Measurements from ENCODE around the gene SAMD11. TPM values are rescaled to one million over a fixed set of nuclear protein-coding genes. Genes with fewer than 3 reads are reported as not detected.
A peak's percentile ranks its signal among the peaks of the same experiment; 100 is the strongest.

SAMD11 gene
- total RNA-seq, 4 donors from 2014 or later = 2.2 to 26.9 (median 3.0) TPM; not detected in 1

DNA sequence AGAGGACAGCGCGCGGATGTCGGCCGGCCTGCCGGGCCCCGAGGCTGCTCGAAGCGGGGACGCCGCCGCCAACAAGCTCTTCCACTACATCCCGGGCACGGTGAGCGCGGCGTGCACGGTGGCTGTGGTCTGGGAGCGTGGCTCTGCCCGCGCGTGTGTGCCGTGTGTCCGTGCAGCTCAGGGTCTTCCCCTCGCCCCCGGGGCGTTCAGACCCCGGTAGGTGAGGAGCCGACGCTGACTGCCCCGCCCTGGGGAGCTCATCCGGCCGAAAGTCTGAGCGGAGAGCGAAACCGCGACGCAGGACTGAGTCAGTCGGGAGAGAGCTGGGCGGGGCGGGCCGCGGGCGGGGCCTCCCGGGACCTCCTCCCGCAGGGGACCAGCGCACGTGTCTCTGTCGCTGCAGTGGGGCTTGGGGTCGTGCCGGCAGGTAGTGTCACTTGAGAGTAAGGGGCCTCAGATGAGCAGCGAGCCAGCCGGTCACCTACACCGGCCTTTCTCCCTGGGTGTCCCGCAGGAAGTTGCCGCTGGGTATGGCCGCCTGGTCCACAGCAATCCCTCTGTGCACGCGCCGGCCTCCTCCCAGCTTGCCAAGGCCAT lies 43.1 kb downstream of the SAMD11 start:
- Histone ChIP-seq H3K4me3 (peak overlapping the region; percentile 17 to 69 (median 52)), H3K9me3 (no peaks in the 10 kb centered on the region), H3K4me1 (peaks cover 12 to 16% (median 15%) of the 10 kb centered on the region in 4 donors), H3K36me3 (no peaks in the 10 kb centered on the region), H3K27me3 (peaks cover 35% of the 10 kb centered on the region), H3K27ac (peak overlapping the region; percentile 72 to 78 (median 75))
- in situ Hi-C loops (cut with MboI; ENCODE audit: low pct_ligation_motif_present in 1 of 4, low pct_unique_long_range_greater_than_20kb in 1 of 4, low sequenced_read_pairs in 3 of 4) (no loop called here), intact Hi-C loops (cut with DNase I; ENCODE audit: low total_unique reads) (loop anchor here (5.0 kb wide), 1 partner anchor 55 kb away; no protein-coding TSS in a partner anchor)
- 0% methylated on average over 17 of the region's 60 CpGs; no CpG with 5 or more reads in 1 of the 2 donors for WGBS, 2 donors (ENCODE audit: low coverage in 1 of 2)
- TF ChIP-seq POLR2AphosphoS5 (IDR thresholded peaks at IDR 0.05) = peak; percentile 46 to 63 (median 62)
- TF ChIP-seq, protein P1, sequence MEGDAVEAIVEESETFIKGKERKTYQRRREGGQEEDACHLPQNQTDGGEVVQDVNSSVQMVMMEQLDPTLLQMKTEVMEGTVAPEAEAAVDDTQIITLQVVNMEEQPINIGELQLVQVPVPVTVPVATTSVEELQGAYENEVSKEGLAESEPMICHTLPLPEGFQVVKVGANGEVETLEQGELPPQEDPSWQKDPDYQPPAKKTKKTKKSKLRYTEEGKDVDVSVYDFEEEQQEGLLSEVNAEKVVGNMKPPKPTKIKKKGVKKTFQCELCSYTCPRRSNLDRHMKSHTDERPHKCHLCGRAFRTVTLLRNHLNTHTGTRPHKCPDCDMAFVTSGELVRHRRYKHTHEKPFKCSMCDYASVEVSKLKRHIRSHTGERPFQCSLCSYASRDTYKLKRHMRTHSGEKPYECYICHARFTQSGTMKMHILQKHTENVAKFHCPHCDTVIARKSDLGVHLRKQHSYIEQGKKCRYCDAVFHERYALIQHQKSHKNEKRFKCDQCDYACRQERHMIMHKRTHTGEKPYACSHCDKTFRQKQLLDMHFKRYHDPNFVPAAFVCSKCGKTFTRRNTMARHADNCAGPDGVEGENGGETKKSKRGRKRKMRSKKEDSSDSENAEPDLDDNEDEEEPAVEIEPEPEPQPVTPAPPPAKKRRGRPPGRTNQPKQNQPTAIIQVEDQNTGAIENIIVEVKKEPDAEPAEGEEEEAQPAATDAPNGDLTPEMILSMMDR (IDR thresholded peaks at IDR 0.05) = no peak
- DNase-seq = peak; percentile 85

DNA sequence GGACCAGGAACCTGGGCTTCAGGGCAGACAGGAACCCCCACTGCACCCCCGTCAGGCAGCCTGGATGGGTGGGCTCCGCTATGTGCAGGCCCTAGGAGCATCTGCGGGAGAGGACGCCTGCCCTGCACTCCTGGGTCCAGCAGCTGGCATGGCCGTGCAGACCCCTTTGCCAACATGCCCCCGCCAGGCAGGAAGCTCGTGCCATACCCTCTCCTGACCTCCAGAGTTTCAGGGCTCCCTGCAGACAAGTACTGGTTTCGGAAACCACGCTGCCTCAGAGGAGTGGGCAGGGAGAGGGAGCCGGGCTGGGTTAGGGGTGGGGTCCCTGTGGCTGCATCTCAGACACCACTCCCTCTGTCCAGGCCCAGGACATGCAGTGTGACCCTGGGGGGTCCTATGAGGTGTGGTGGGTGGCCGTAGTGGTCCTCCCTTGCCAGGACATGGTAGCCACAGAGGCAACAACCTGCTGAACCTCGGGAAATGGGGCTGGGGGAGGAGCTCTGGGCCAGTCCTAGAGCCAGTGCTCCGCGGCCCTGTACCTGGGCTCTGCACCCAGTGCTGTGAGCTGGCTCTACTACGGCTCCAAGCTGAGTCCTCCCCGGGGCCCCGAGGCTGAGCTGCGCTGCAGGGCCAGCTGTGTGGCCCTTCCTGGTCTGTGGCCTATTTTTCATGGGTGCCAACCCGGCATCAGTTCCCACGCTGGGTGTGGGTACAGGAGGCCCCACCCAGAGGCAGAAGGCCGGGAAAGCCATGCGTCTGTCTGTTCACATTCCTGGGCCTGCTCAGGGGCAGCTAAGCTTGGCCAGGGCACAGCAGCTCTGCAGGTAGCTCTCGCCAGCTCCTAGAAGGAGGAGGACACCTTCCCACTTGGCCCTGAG lies 44.0 kb downstream of the SAMD11 start:
- in situ Hi-C loops (cut with MboI; ENCODE audit: low pct_ligation_motif_present in 1 of 4, low pct_unique_long_range_greater_than_20kb in 1 of 4, low sequenced_read_pairs in 3 of 4) = no loop called here
- Histone ChIP-seq H3K4me3 (no peak overlapping the region), H3K27me3 (peaks cover 45% of the 10 kb centered on the region), H3K36me3 (no peaks in the 10 kb centered on the region), H3K9me3 (no peaks in the 10 kb centered on the region), H3K4me1 (peaks cover 12 to 16% (median 15%) of the 10 kb centered on the region in 4 donors), H3K27ac (no peak overlapping the region)
- intact Hi-C loops (cut with DNase I; ENCODE audit: low total_unique reads) = loop anchor here (5.0 kb wide), 1 partner anchor 55 kb away; no protein-coding TSS in a partner anchor
- no peak for TF ChIP-seq EP300 (IDR thresholded peaks at IDR 0.05; ENCODE audit: low read depth)
- TF ChIP-seq, protein P1 (IDR thresholded peaks at IDR 0.05) = no peak
- TF ChIP-seq POLR2A (IDR thresholded peaks at IDR 0.05) = no peak
- no peak for TF ChIP-seq POLR2AphosphoS5 (IDR thresholded peaks at IDR 0.05)
- WGBS, 2 donors (ENCODE audit: low coverage in 1 of 2) = 62% methylated on average over 22 of the region's 23 CpGs; no CpG with 5 or more reads in 1 of the 2 donors
- DNase-seq = no peak

- intact Hi-C loops (cut with DNase I; ENCODE audit: low total_unique reads) (loop anchor here (5.0 kb wide), 1 partner anchor 57 kb away; no protein-coding TSS in a partner anchor), in situ Hi-C loops (cut with MboI; ENCODE audit: low pct_ligation_motif_present in 1 of 4, low pct_unique_long_range_greater_than_20kb in 1 of 4, low sequenced_read_pairs in 3 of 4) (no loop called here)
- TF ChIP-seq EP300 (IDR thresholded peaks at IDR 0.05; ENCODE audit: low read depth) (no peak), POLR2A (IDR thresholded peaks at IDR 0.05) (no peak), POLR2AphosphoS5 (IDR thresholded peaks at IDR 0.05) (no peak)
- TF ChIP-seq, protein P1 (IDR thresholded peaks at IDR 0.05) = no peak
- WGBS, 2 donors (ENCODE audit: low coverage in 1 of 2) = 76 to 80% methylated on average over 12 to 15 of the region's 15 CpGs
- Histone ChIP-seq H3K4me1 (peaks cover 12 to 16% (median 15%) of the 10 kb centered on the region in 4 donors), H3K27ac (no peak overlapping the region), H3K36me3 (no peaks in the 10 kb centered on the region), H3K9me3 (no peaks in the 10 kb centered on the region), H3K27me3 (peaks cover 57% of the 10 kb centered on the region), H3K4me3 (no peak overlapping the region)
- no peak for DNase-seq
Observed at GRCh38 chr1:969260-969855, 45.6 kb downstream of the SAMD11 start.

Measured in transverse colon (tissue), 4 donors.